Vagina (tissue), 2 donors: ENCODE data around the gene ABCB8.

ENCODE experiments used
- POLR2A ChIP-seq, 2 donors: fragments of 450-650 bp; IDR thresholded peaks; one replicate each; pipeline ENCODE4 v1.6.1; 2017; ENCODE audit warnings: antibody characterized with exemption in 2 of 2, mild to moderate bottlenecking in 2 of 2, moderate library complexity in 2 of 2
- POLR2AphosphoS5 ChIP-seq, 2 donors: sonication (generic); formaldehyde crosslinking; IDR thresholded peaks; one replicate each; pipeline ENCODE4 v1.9.0; 2017; ENCODE audit warnings: antibody characterized with exemption in 2 of 2, mild to moderate bottlenecking in 2 of 2, low read depth in 1 of 2; ENCODE audit not compliant: insufficient read depth in 1 of 2
- TF ChIP-seq, protein P1 (sequence below), 3 experiments: fragments of 450-650 bp in 2 of 3; fragments of 200-600 bp in 1 of 3; sonication (generic) in 1 of 3; IDR thresholded peaks; one replicate each; pipeline ENCODE4 v1.5.1; 2017 to 2019; ENCODE audit warnings: antibody characterized with exemption in 3 of 3, mild to moderate bottlenecking in 2 of 3, moderate library complexity in 2 of 3

- TF ChIP-seq, protein P1, sequence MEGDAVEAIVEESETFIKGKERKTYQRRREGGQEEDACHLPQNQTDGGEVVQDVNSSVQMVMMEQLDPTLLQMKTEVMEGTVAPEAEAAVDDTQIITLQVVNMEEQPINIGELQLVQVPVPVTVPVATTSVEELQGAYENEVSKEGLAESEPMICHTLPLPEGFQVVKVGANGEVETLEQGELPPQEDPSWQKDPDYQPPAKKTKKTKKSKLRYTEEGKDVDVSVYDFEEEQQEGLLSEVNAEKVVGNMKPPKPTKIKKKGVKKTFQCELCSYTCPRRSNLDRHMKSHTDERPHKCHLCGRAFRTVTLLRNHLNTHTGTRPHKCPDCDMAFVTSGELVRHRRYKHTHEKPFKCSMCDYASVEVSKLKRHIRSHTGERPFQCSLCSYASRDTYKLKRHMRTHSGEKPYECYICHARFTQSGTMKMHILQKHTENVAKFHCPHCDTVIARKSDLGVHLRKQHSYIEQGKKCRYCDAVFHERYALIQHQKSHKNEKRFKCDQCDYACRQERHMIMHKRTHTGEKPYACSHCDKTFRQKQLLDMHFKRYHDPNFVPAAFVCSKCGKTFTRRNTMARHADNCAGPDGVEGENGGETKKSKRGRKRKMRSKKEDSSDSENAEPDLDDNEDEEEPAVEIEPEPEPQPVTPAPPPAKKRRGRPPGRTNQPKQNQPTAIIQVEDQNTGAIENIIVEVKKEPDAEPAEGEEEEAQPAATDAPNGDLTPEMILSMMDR (IDR thresholded peaks at IDR 0.05) = no peak
- TF ChIP-seq POLR2A (IDR thresholded peaks at IDR 0.05) = no peak
- no peak for TF ChIP-seq POLR2AphosphoS5 (IDR thresholded peaks at IDR 0.05; ENCODE audit: insufficient read depth in 1 of 2, low read depth in 1 of 2)
Measured at GRCh38 chr7:151024435-151025056, 3.7 kb upstream of the ABCB8 start, which contains the start of gene ATG9B.
